ENCODE results near the gene SLC30A3.

- TF ChIP-seq CTCF (IDR thresholded peaks at IDR 0.05; ENCODE audit: low read length), result no peak
- no peak for TF ChIP-seq EZH2phosphoT487 (IDR thresholded peaks at IDR 0.05; ENCODE audit: low read length)
- no peak for TF ChIP-seq EZH2 (optimal IDR thresholded peaks at IDR 0.05; ENCODE audit: low read depth, low read length)
These were observed 43.8 kb downstream of the SLC30A3 start for GRCh38 chr2:27219091-27219490.

Data from MM.1S (cell line).